Measurements from ENCODE around the gene SAPCD2.
"Not testable (repeated sequence)": the region's sequence is repeated elsewhere in the genome, so short reads cannot be mapped to it uniquely, and the experiment has no call there.

Gene SAPCD2

GRCh38 chr9:137070201-137070905 is at the start of gene SAPCD2:
Gene SAPCD2 (minus strand): TSS chr9:137070557. CDS start chr9:137070460, 97 bp downstream.
- no peak for DNase-seq (ENCODE audit: low read depth, low spot score)

GRCh38 chr9:137118092-137118603 is 47.8 kb upstream of the SAPCD2 start:
- DNase-seq (ENCODE audit: low read depth, low spot score) = not testable (repeated sequence)

GRCh38 chr9:137117269-137117731 is 46.9 kb upstream of the SAPCD2 start:
- no peak for DNase-seq (ENCODE audit: low read depth, low spot score)

GRCh38 chr9:137116728-137117127 is 46.4 kb upstream of the SAPCD2 start:
- DNase-seq (ENCODE audit: low read depth, low spot score) = no peak

- no peak for DNase-seq (ENCODE audit: low read depth, low spot score)
Measured at GRCh38 chr9:137116027-137116507, 45.7 kb upstream of the SAPCD2 start.

- DNase-seq (ENCODE audit: low read depth, low spot score) = no peak
Measured at GRCh38 chr9:137115394-137116026, 45.2 kb upstream of the SAPCD2 start.

- no peak for DNase-seq (ENCODE audit: low read depth, low spot score)
Measured at GRCh38 chr9:137114613-137115393, 44.4 kb upstream of the SAPCD2 start, which contains the start of gene DPP7. Gene DPP7 (minus strand): TSS chr9:137114733. CDS start chr9:137114713, 20 bp downstream.

- DNase-seq (ENCODE audit: low read depth, low spot score) = no peak
Measured at GRCh38 chr9:137114220-137114612, 43.9 kb upstream of the SAPCD2 start.

- DNase-seq (ENCODE audit: low read depth, low spot score) = no peak
Measured at GRCh38 chr9:137113385-137114159, 43.2 kb upstream of the SAPCD2 start.

- no peak for DNase-seq (ENCODE audit: low read depth, low spot score)
Measured at GRCh38 chr9:137112564-137113384, 42.4 kb upstream of the SAPCD2 start.

GRCh38 chr9:137111788-137112563 is 41.6 kb upstream of the SAPCD2 start:
- no peak for DNase-seq (ENCODE audit: low read depth, low spot score)

GRCh38 chr9:137110911-137111787 is 40.8 kb upstream of the SAPCD2 start:
- no peak for DNase-seq (ENCODE audit: low read depth, low spot score)

GRCh38 chr9:137110147-137110910 is 40.0 kb upstream of the SAPCD2 start:
- DNase-seq (ENCODE audit: low read depth, low spot score) = no peak

- no peak for DNase-seq (ENCODE audit: low read depth, low spot score)
Measured at GRCh38 chr9:137109250-137110146, 39.1 kb upstream of the SAPCD2 start.

- no peak for DNase-seq (ENCODE audit: low read depth, low spot score)
Measured at GRCh38 chr9:137108608-137109249, 38.4 kb upstream of the SAPCD2 start.

- no peak for DNase-seq (ENCODE audit: low read depth, low spot score)
Measured at GRCh38 chr9:137107982-137108381, 37.6 kb upstream of the SAPCD2 start.

Data from iPS DF 19.7 (cell line).